GM23338 (cell line): Measurements from ENCODE around the gene RNF214. TPM values are rescaled to one million over a fixed set of nuclear protein-coding genes. Genes with fewer than 3 reads are reported as not detected.

Source experiments
- ATAC-seq: fragments of 200-7000 bp; cut with Tn5 transposase; 3 replicates; pipeline ENCODE4 v1.9.1; 2020
- DNase-seq: peaks from one replicate; pipeline ENCODE4 v3.0.0-alpha.2; 2015; ENCODE audit warnings: low spot score
- H2AFZ ChIP-seq: fragments of 200-600 bp; sonication (generic); 2 replicates; pipeline ENCODE4 v1.8.0; 2016; ENCODE audit warnings: antibody characterized with exemption, mild to moderate bottlenecking, moderate library complexity
- H3F3A ChIP-seq: fragments of 200-600 bp; sonication (generic); replicated peaks from 2 replicates; pipeline ENCODE4 v1.8.0; 2017; ENCODE audit warnings: antibody characterized with exemption, mixed run types, low read depth
- H3K27ac ChIP-seq: fragments of 200-600 bp; sonication (generic); 2 replicates; pipeline ENCODE4 v1.6.1; 2016; ENCODE audit warnings: low read depth
- H3K27me3 ChIP-seq: fragments of 200-600 bp; sonication (generic); 2 replicates; pipeline ENCODE4 v1.8.0; 2016; ENCODE audit warnings: mild to moderate bottlenecking, mixed run types, moderate library complexity; ENCODE audit not compliant: insufficient read depth
- H3K36me3 ChIP-seq: fragments of 200-600 bp; sonication (generic); 2 replicates; pipeline ENCODE4 v1.8.0; 2016; ENCODE audit warnings: mild to moderate bottlenecking; ENCODE audit not compliant: insufficient read depth
- H3K4me1 ChIP-seq: fragments of 200-600 bp; sonication (generic); 2 replicates; pipeline ENCODE4 v1.8.0; 2016; ENCODE audit warnings: mild to moderate bottlenecking, moderate library complexity; ENCODE audit not compliant: insufficient read depth
- H3K4me2 ChIP-seq: fragments of 200-600 bp; sonication (generic); 2 replicates; pipeline ENCODE4 v1.7.1; 2017; ENCODE audit warnings: mixed run types
- H3K4me3 ChIP-seq: fragments of 200-600 bp; sonication (generic); 2 replicates; pipeline ENCODE4 v1.6.1; 2016; ENCODE audit warnings: mixed run types
- H3K79me2 ChIP-seq: fragments of 200-600 bp; sonication (generic); replicated peaks from 2 replicates; pipeline ENCODE4 v1.8.0; 2017; ENCODE audit warnings: mild to moderate bottlenecking; ENCODE audit not compliant: insufficient read depth
- H3K9me2 ChIP-seq: fragments of 200-600 bp; sonication (generic); 2 replicates; pipeline ENCODE4 v1.8.0; 2017; ENCODE audit not compliant: insufficient read depth
- H4K20me1 ChIP-seq: fragments of 200-600 bp; sonication (generic); replicated peaks from 2 replicates; pipeline ENCODE4 v1.8.0; 2017; ENCODE audit warnings: mild to moderate bottlenecking; ENCODE audit not compliant: insufficient read depth
- H3K27ac Mint-ChIP-seq: 2 replicates; pipeline ENCODE4 v1.8.0; 2020; ENCODE audit warnings: inconsistent platforms, mild to moderate bottlenecking, moderate library complexity, mixed read lengths
- H3K27me3 Mint-ChIP-seq: 3 replicates; pipeline ENCODE4 v1.8.0; 2022; ENCODE audit warnings: low read depth, mild to moderate bottlenecking, moderate library complexity, mixed read lengths, inconsistent platforms; ENCODE audit not compliant: insufficient read depth, poor library complexity
- H3K36me3 Mint-ChIP-seq: 3 replicates; pipeline ENCODE4 v1.8.0; 2021; ENCODE audit warnings: low read depth, mild to moderate bottlenecking, inconsistent platforms, moderate library complexity, mixed read lengths
- H3K4me1 Mint-ChIP-seq: 3 replicates; pipeline ENCODE4 v1.8.0; 2020; ENCODE audit warnings: mild to moderate bottlenecking, inconsistent platforms, mixed read lengths
- H3K4me3 Mint-ChIP-seq: 3 replicates; pipeline ENCODE4 v1.8.0; 2021; ENCODE audit warnings: moderate library complexity, mild to moderate bottlenecking, inconsistent platforms, mixed read lengths
- H3K9me3 Mint-ChIP-seq: 3 replicates; pipeline ENCODE4 v1.8.0; 2020; ENCODE audit warnings: moderate library complexity, mild to moderate bottlenecking, inconsistent platforms, mixed read lengths
- CREB1 ChIP-seq: fragments of 250-450 bp; sonication (Bioruptor Pico); IDR thresholded peaks from 2 replicates; pipeline ENCODE4 v1.5.0; 2020; ENCODE audit warnings: low read depth, mild to moderate bottlenecking, moderate library complexity
- ETS1 ChIP-seq: IDR thresholded peaks from 2 replicates; pipeline ENCODE4 v1.6.1; 2016; ENCODE audit warnings: antibody characterized with exemption
- EZH2 ChIP-seq: fragments of 200-600 bp; sonication (generic); IDR thresholded peaks from one replicate; pipeline ENCODE4 v1.8.0; 2017; ENCODE audit warnings: antibody characterized with exemption, mild to moderate bottlenecking, low read depth; ENCODE audit not compliant: unreplicated experiment
- EZH2phosphoT487 ChIP-seq: fragments of 200-600 bp; sonication (generic); IDR thresholded peaks from one replicate; pipeline ENCODE4 v1.8.1; 2018; ENCODE audit warnings: antibody characterized with exemption; ENCODE audit not compliant: unreplicated experiment
- POLR2AphosphoS5 ChIP-seq: IDR thresholded peaks from 2 replicates; pipeline ENCODE4 v1.6.1; 2016; ENCODE audit warnings: antibody characterized with exemption, low read depth
- REST ChIP-seq: IDR thresholded peaks from one replicate; pipeline ENCODE4 v1.6.1; 2018; ENCODE audit warnings: antibody characterized with exemption; ENCODE audit not compliant: unreplicated experiment
- STAT1 ChIP-seq: IDR thresholded peaks from one replicate; pipeline ENCODE4 v1.6.1; 2016; ENCODE audit warnings: antibody characterized with exemption; ENCODE audit not compliant: unreplicated experiment
- ZNF114 ChIP-seq: fragments of 250-450 bp; sonication (Bioruptor Pico); IDR thresholded peaks from 2 replicates; pipeline ENCODE4 v1.5.0; 2020; ENCODE audit warnings: mild to moderate bottlenecking, moderate library complexity
- ZNF331 ChIP-seq: fragments of 250-450 bp; sonication (Bioruptor Pico); IDR thresholded peaks from 2 replicates; pipeline ENCODE4 v1.5.0; 2020; ENCODE audit warnings: low read depth, mild to moderate bottlenecking, moderate library complexity
- polyA plus RNA-seq: library from polyadenylated mRNA; unstranded; fragments of >200 nt; fragmentation: Nextera tagmentation; extraction: Ambion mirVana; gene quantifications from 2 replicates; pipeline ENCODE4 v1.2.1, GENCODE V29; 2016
- total RNA-seq: library from RNA; depleted of rRNA; stranded (reverse); fragments of >200 nt; shearing (Covaris generic); gene quantifications from 2 replicates; pipeline ENCODE4 v1.2.3, GENCODE V29; 2014

Gene RNF214
- total and polyA plus RNA-seq, 2 experiments from 2014 or later, result 19.4 to 28.4 TPM

DNA sequence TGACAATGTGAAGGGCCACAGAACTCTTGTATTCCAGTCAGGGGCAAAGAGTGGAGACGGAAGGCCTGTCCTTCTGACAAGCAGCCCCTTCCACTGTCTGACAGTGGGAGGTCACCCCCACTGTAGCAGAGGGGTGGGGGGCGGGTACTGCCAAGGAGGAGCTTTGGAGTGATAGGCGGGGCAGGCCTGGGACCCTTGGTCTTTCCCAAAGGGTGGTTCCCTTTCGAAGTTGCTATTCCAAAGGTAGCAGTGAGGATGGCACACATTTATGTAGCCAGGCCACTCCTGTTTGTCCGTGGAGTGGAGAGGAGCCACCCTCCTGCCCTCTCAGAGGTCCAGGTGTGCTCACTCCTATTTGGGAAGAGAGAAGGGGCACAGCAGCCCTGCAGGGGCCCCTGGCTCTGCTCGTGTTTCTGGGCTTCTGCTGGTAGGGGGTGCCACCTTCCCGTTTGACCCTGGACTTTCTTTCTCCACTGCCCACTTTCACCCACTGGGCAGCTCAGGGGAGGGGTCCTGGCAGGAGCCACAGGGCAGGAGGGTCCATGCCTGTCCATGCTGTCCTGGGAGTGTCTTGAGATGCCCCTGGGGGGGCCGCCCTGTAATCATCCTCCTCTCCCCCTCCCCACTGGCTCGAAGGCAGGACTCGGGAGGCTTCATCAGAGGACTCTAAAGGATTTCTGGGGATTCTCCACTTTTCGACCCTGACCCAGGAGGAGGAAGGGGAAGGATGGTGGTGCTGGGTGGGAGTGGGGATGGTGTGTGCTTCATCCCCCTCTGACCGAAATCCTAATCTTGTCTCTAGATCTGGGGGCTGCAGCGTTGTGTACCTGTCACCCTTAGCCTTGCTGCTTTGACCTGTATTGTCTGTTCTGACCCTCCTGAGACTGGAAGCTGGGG lies 32.3 kb upstream of the RNF214 start:
- Histone ChIP-seq H3K9me2 (no peaks in the 10 kb centered on the region), H3K36me3 (no peaks in the 10 kb centered on the region), H3K4me1 (peaks cover 31% of the 10 kb centered on the region), H3F3A (peaks cover 16% of the 10 kb centered on the region), H4K20me1 (no peaks in the 10 kb centered on the region), H2AFZ (no peak overlapping the region), H3K27ac (peak overlapping the region; percentile 96), H3K27me3 (no peaks in the 10 kb centered on the region), H3K4me2 (peak overlapping the region; percentile 85), H3K4me3 (peak overlapping the region; percentile 68), H3K79me2 (peaks cover 23% of the 10 kb centered on the region)
- Mint-ChIP-seq H3K4me3 (peak overlapping the region; percentile 78), H3K9me3 (no peaks in the 10 kb centered on the region; the same call in 2 of the 3 replicates), H3K36me3 (peaks cover 28% of the 10 kb centered on the region), H3K4me1 (peaks cover 41% of the 10 kb centered on the region), H3K27me3 (peaks cover 28% of the 10 kb centered on the region), H3K27ac (peak overlapping the region; percentile 91)
- DNase-seq, result no peak
- ATAC-seq, result peak; percentile 0; the same call in 1 of the 3 replicates
- no peak for TF ChIP-seq ETS1
- TF ChIP-seq POLR2AphosphoS5, result peak; percentile 1; the same call in 1 of the 2 replicates
- TF ChIP-seq STAT1, result no peak

DNA sequence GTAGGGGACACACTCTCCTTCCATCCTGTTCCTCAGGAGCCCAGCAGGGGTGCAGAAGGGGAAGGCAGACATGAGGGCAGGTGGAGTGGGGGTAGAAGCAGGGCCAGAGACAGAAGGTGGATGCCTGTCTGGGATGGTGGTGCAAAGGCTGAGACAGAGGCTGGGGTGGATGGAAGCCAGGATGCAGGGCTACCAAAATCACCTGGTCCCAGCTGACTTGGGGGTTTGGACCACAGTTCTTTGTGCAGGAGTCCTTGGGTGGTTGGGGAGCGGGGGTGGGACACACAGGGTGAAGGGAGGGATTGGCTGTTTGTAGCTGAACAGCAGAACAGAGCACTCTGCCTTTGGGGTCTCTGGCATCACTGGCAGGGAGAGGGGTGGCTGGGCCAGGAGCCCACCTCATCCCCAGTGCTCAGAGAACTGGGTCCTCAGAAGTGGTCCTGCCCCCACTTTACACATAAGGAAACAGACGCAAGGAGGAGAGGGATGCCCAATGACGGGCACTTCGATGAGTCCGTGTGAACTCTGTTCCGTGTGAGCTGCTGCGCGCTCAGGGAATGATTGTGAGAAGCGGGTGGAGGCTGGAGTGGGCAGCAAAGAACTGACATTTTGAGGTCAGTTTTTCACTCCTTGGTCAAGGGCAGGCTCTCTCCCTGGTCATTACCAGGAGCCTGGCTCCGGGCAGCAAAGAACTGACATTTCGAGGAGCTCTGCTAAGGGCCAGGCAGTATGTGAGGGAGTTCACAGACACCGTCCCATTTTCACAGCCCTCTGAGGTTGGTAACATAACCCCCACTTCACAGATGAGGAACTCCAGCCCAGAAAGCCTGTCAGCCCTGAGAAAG lies 31.4 kb upstream of the RNF214 start:
- Histone ChIP-seq H2AFZ (no peak overlapping the region), H3K4me3 (peak overlapping the region; percentile 68), H3K9me2 (no peaks in the 10 kb centered on the region), H3K36me3 (no peaks in the 10 kb centered on the region), H3K4me1 (peaks cover 31% of the 10 kb centered on the region), H3K27ac (no peak overlapping the region), H3F3A (peaks cover 16% of the 10 kb centered on the region), H3K4me2 (peak overlapping the region; percentile 85), H3K27me3 (no peaks in the 10 kb centered on the region), H3K79me2 (peaks cover 23% of the 10 kb centered on the region), H4K20me1 (no peaks in the 10 kb centered on the region)
- no peak for DNase-seq
- H3K27ac Mint-ChIP-seq, result no peak overlapping the region; the same call in 1 of the 2 replicates
- no peaks in the 10 kb centered on the region; the same call in 2 of the 3 replicates for H3K9me3 Mint-ChIP-seq
- peaks cover 41% of the 10 kb centered on the region for H3K4me1 Mint-ChIP-seq
- peaks cover 25% of the 10 kb centered on the region for H3K27me3 Mint-ChIP-seq
- TF ChIP-seq CREB1 (CRISPR knock-in tag), result no peak
- no peak for ATAC-seq
- peak overlapping the region; percentile 78 for H3K4me3 Mint-ChIP-seq
- H3K36me3 Mint-ChIP-seq, result peaks cover 33% of the 10 kb centered on the region

GRCh38 chr11:117201658-117202305 lies 30.7 kb upstream of the RNF214 start:
- H3K27me3 ChIP-seq, result no peaks in the 10 kb centered on the region
- no peak overlapping the region for H2AFZ ChIP-seq
- H3K27ac ChIP-seq, result no peak overlapping the region
- H4K20me1 ChIP-seq, result no peaks in the 10 kb centered on the region
- no peaks in the 10 kb centered on the region; the same call in 2 of the 3 replicates for H3K9me3 Mint-ChIP-seq
- H3K9me2 ChIP-seq, result no peaks in the 10 kb centered on the region
- H3K36me3 Mint-ChIP-seq, result peaks cover 35% of the 10 kb centered on the region
- DNase-seq (no peak), ATAC-seq (no peak)
- peak overlapping the region; percentile 85 for H3K4me2 ChIP-seq
- no peaks in the 10 kb centered on the region for H3K36me3 ChIP-seq
- H3K27me3 Mint-ChIP-seq, result peaks cover 26% of the 10 kb centered on the region
- H3K4me1 ChIP-seq, result peaks cover 31% of the 10 kb centered on the region
- no peak overlapping the region for H3K27ac Mint-ChIP-seq
- H3K4me1 Mint-ChIP-seq, result peaks cover 41% of the 10 kb centered on the region
- H3K4me3 Mint-ChIP-seq, result no peak overlapping the region; the same call in 2 of the 3 replicates
- H3K4me3 ChIP-seq, result peak overlapping the region; percentile 68; the same call in 1 of the 2 replicates
- peaks cover 23% of the 10 kb centered on the region for H3K79me2 ChIP-seq
- H3F3A ChIP-seq, result peaks cover 16% of the 10 kb centered on the region
- TF ChIP-seq ZNF331 (CRISPR knock-in tag), result no peak
- no peak for TF ChIP-seq ETS1
- no peak for TF ChIP-seq REST
- TF ChIP-seq CREB1 (CRISPR knock-in tag), result no peak
- no peak for TF ChIP-seq STAT1
- no peak for TF ChIP-seq ZNF114 (CRISPR knock-in tag)
- TF ChIP-seq EZH2, result no peak
- no peak for TF ChIP-seq EZH2phosphoT487
